HG02798 (cell line): ENCODE data around the gene SLC2A3.
A peak's percentile ranks its signal among the peaks of the same experiment; 100 is the strongest.
"Not testable (repeated sequence)": the region's sequence is repeated elsewhere in the genome, so short reads cannot be mapped to it uniquely, and the experiment has no call there.

Experiments
- ATAC-seq: cut with Tn5 transposase; IDR thresholded peaks from one replicate; pipeline ENCODE4 v1.9.1; 2021; ENCODE audit warnings: mild to moderate bottlenecking; ENCODE audit not compliant: unreplicated experiment, poor library complexity

The SLC2A3 gene

GRCh38 chr12:7953912-7954311 is 17.9 kb upstream of the SLC2A3 start:
- not testable (repeated sequence) for ATAC-seq

GRCh38 chr12:7951671-7952070 is 15.7 kb upstream of the SLC2A3 start:
- no peak for ATAC-seq

GRCh38 chr12:7950230-7950943 is 14.4 kb upstream of the SLC2A3 start:
- not testable (repeated sequence) for ATAC-seq

DNA sequence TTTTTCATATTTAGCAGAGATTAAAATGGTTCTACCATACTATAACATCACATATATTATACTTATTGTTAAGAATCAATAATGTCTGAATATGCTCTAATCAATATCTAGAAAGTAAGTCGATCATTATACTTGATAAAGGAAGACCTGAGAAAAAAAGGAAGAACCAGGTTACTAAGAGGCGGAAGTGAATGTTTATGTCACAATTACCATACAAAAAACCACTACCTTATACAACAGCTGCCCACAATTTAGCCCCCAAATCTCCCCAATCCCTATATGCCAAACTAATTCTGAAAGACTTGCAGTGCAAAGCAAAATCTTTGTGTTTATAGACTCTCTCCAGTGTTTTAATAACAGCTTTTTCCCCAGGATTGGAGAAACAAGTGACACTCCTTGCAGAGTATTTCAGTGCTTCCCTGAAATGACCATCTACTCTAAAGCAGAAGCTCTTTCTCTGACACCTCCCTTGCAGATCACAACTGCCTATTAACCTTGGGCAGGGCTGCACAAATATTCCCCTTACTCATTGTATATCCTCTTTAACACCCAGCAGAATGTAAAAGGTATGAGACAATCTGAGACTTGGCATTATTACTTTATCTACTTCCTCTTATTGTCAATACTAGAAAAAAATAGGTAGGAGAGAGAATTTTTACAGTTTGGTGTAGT is 12.7 kb upstream of the SLC2A3 start:
- ATAC-seq: no peak

DNA sequence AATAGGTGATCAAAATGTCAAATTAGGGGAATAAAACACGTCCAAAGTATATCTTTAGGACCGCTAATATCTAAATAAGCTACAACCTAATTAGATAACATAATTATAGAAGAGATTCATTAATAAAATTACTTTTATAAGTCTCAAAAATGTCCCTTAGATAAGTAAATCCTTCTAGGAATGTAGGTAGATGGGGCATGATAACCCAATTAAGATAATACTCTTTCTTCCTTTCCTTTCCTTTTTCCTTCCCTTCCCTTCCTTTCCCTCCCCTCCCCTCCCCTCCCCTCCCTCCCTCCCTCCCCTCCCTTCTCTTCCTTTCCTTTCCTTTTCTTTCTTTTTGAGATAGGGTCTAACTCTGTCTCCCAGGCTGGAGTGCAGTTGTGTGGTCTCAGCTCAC is 11.0 kb upstream of the SLC2A3 start:
- no peak for ATAC-seq

- ATAC-seq: not testable (repeated sequence)
These were observed 8.8 kb upstream of the SLC2A3 start for GRCh38 chr12:7944760-7945159.

GRCh38 chr12:7940906-7941305 is 4.9 kb upstream of the SLC2A3 start:
- ATAC-seq: no peak

DNA sequence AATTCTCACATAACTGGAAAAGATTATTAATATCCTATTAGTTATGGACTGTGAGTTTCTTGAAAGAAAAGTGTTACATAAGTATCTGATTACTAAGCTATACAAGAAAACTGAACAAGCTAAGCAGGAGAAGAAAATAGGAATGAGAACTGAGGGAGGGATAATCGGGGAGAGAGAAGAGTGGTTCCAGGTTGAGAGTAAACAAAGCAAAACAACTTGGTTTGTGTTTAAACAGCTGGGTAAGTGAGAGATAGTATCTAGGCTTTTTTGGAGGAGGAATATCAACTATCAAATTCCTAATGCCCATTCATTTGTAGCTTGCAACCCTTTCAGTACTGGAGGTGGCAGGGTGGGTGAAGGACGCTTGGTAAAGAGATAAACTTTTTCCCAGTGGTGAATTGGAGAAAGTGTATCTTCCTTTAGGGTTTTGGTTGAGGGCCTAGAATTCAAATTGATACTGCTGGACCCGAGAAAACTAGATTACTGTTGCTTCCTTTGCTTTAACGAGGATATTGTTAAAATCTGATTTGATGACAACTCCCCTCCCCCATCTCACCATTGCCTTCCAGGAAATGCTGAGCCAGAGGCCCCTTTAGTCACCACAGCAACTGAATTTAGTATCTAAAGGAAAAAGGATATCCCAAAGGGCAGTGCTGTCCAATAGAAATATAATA is 2.0 kb upstream of the SLC2A3 start:
- ATAC-seq: no peak

DNA sequence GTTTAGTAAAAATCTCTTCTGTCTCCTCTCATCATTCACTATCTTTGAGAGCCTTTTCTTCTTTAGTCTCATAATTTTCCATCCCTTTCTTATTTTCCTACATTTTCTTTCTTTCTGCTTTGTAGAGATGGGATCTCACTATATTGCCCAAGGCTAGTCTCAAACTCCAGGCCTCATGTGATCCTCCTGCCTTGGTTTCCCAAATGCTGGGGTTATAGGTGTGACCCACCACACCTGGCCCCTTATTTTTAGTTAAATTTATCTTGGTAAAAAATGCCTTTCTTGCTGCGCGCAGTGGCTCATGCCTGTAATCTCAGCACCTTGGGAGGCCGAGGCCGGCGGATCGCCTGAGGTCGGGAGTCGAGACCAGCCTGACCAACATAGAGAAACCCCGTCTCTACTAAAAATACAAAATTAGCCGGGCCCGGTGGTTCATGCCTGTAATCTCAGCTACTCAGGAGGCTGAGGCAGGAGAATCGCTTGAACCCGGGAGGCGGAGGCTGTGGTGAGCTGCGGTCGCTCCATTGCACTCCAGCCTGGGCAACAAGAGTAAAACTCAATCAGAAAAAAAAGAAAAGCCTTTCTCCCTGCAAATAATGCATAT is 996 bp downstream of the SLC2A3 start:
- no peak for ATAC-seq

DNA sequence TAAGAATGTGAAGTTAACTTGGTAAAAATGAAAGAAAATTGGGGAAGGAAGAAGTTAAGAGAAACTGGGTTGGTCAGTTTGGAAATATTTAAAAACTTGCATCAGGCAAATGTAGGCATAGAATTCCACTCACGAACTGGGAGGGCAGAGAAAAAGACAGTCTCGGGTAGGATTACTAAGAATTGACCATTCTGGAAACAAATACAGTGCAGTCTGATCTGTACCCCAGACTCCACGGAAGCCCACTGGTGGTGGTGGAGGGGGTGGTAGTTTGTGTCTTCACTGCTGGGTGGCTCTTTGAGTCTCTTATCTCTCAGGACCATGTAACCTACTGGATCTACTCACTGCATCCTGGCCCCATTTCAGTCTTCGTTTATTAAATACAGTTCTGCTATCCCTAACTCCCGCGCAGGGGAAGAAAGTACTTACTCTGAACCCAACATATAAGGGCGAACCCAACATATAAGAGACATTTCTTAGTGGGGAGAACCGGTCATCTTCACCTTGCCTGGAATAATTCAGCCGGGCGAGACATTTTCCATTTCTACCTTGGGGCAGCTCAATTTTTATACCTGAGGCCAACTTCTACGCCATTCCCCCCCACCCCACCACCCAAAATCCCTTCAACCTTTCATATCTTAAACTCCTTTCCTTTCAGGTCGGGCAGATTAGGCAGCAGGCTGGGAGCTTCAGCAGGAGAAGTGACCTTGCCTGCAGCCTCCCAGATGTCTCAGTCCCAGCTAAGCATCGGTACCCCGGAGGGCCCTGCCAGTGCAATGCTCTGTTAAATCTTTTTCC is 1.7 kb downstream of the SLC2A3 start:
- no peak for ATAC-seq

DNA sequence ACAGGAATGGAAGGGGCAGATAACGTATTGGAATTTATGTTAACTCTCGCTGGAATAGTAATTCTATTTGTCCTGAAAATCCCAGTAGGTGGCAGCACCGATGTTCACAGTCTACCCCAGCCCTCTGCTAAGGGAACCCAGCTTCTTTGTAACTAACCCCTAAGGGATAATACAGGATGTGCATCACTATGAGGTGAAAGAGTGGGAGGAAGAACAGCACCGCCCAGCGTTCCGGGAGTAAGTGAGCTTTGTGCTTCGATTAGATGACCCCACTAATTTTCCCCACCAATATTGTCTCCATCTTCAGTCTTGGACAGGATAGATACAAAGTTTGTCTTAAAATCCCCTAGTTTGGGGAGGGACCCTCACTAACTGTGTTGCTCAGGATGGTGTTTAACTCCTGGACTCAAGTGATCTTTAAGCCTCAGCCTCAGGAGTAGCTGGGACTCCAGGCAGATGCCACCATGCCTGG is 2.7 kb downstream of the SLC2A3 start:
- peak; percentile 89 for ATAC-seq

DNA sequence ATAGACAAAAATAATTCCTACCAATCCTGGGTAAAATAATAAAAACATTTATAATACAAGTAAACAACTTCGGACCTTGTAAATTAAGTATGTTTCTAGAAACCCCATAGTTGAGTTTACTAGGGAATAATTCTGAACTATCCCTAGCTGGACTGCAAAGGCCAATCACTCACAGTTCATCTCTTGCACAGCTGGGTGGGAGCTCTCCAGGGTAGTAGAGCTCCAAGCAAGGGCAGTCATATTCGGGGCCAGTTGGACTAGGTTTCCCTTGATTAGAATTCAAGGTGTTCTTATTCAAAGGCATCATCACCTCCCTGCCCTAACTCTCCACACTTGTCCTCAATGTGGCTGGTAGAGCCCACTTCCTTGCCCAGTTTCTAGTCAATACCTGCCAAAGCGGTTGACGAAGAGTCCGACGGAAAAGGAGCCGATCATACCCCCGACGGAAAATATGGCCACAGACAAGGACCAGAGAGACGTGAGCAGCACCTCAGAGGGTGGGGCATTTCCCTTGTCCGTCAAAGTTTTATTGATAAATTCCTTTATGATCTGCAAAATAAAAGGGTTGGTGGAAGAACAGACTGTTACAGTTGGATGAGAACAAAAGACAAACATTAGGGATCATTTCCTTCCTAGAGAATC is 3.3 kb downstream of the SLC2A3 start:
- ATAC-seq: not testable (repeated sequence)

DNA sequence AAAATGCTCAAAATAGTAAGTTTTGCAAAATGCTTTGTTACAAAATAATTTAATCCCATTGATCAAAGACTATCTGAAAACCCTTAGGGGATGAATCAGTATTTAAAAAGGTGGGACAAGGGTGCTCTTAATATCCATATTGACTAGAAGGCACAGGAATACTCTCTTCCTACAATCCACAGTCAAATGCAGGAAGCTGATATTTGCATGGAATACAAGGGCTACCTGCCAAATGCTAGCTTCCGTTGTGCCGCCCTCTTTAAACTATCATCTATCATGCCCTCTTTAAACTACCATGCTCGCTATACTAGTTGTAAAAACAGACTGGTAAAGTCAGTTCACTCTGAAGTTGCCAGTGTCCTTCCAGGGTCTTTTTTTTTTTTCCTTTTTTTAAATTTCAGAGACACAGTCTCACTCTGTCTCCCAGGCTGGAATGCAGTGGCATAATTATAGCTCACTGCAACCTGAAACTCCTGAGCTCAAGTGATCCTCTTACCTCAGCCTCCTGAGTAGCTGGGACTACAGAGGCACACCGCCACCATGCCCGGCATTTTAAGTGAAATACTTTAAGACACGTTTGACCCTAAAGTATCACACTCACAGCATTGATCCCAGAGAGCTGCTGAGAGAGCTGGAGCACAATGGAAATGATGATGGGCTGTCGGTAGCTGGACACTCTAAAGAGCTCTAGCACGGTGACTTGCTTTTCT is 6.7 kb downstream of the SLC2A3 start:
- ATAC-seq: no peak

- no peak for ATAC-seq
These were observed 8.5 kb downstream of the SLC2A3 start for GRCh38 chr12:7927470-7927869.

DNA sequence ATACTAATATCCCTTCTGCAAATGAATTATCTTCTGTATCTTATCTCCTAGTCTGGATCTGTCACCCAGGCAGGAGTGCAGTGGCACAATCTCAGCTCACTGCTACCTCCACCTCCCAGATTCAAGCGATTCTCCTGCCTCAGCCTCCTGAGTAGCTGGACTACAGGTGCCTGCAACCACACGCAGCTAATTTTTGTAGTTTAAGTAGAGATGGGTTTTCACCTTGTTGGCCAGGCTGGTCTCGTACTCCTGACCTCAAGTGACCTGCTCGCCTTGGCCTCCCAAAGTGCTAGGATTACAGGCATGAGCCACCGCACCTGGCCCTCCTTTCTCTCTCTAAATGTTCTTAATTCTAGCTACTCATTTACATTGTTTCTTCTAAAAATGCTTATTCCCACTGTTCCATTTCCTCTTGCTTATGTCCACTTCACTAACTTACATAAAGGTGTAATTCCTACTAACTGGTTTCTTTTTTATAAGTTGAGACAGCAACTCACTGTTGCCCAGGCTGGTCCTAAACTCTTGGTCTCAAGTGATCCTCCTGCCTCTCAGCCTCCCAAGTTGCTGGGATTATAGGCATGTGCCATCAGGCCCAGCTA is 9.8 kb downstream of the SLC2A3 start:
- ATAC-seq: not testable (repeated sequence)

- no peak for ATAC-seq
These were observed 12.4 kb downstream of the SLC2A3 start for GRCh38 chr12:7923241-7924236.

DNA sequence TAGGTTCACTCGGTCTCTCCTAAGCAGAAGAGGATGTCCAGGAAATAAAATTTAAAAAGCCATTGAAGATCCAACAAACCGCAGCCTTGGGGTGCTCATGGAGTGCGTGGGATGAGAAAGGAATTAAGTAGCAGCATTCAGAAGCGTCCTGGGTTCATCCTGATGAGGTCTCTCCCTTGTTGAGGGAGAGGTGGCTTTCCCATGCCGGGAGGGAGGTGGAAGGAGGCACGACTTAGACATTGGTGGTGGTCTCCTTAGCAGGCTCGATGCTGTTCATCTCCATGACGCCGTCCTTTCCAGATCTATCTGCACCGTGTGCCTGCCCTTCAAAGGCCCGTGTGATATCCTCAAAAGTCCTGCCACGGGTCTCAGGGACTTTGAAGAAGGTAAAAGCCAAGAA is 14.8 kb downstream of the SLC2A3 start:
- ATAC-seq: not testable (repeated sequence)

- not testable (repeated sequence) for ATAC-seq
These were observed 17.8 kb downstream of the SLC2A3 start for GRCh38 chr12:7918268-7918590.
